K562 (cell line): ENCODE data around the gene RNF187. TPM values are rescaled to one million over a fixed set of nuclear protein-coding genes. Genes with fewer than 3 reads are reported as not detected.
A peak's percentile ranks its signal among the peaks of the same experiment; 100 is the strongest.

Source experiments
- ADNP ChIP-seq: fragments of 200-800 bp; sonication (Bioruptor generic); IDR thresholded peaks from 2 replicates; pipeline ENCODE4 v1.6.1; 2016; ENCODE audit warnings: missing genetic modification characterization, missing compliant biosample characterization
- ID3 ChIP-seq, 2 experiments: fragments of 250-450 bp in 1 of 2; fragments of 450-650 bp in 1 of 2; sonication (Bioruptor Pico) in 1 of 2; IDR thresholded peaks; 2 replicates each; pipeline versions ENCODE4 v1.6.1 to v1.8.0; 2016 to 2021; ENCODE audit warnings: mild to moderate bottlenecking in 2 of 2, moderate library complexity in 2 of 2, missing compliant biosample characterization in 1 of 2, missing genetic modification characterization in 1 of 2
- MLLT1 ChIP-seq, 2 experiments: fragments of 450-650 bp; IDR thresholded peaks; 2 replicates each; pipeline ENCODE4 v1.6.1; 2016
- NR0B1 ChIP-seq: fragments of 450-650 bp; IDR thresholded peaks from one replicate; pipeline ENCODE4 v1.6.1; 2018; ENCODE audit warnings: mild to moderate bottlenecking, moderate library complexity; ENCODE audit not compliant: partially characterized antibody
- NUFIP1 ChIP-seq: fragments of 450-650 bp; IDR thresholded peaks from 2 replicates; pipeline ENCODE4 v1.6.1; 2018; ENCODE audit not compliant: partially characterized antibody
- POLR2H ChIP-seq: IDR thresholded peaks from 2 replicates; pipeline ENCODE4 v1.6.1; 2016; ENCODE audit warnings: missing genetic modification characterization, low read depth, mild to moderate bottlenecking, control low read depth, missing compliant biosample characterization, moderate library complexity
- SIN3A ChIP-seq, 2 experiments: fragments of 150-350 bp in 1 of 2; IDR thresholded peaks; 2 replicates each; pipeline ENCODE4 v1.6.1; 2011 to 2016; ENCODE audit warnings: borderline replicate concordance in 2 of 2, low read depth in 2 of 2, low read length in 2 of 2, mild to moderate bottlenecking in 2 of 2, moderate library complexity in 2 of 2; ENCODE audit not compliant: control insufficient read depth in 1 of 2
- SMAD2 ChIP-seq: fragments of 150-350 bp; IDR thresholded peaks from 2 replicates; pipeline ENCODE4 v1.6.1; 2014; ENCODE audit warnings: low read depth, mild to moderate bottlenecking, low read length
- SMARCC2 ChIP-seq: fragments of 450-650 bp; IDR thresholded peaks from 2 replicates; pipeline ENCODE4 v1.6.1; 2017; ENCODE audit warnings: antibody characterized with exemption, moderate library complexity, mild to moderate bottlenecking, low read depth
- SP1 ChIP-seq: sonication (generic); formaldehyde crosslinking; IDR thresholded peaks from 2 replicates; pipeline ENCODE4 v1.8.1; 2022; ENCODE audit warnings: mild to moderate bottlenecking, missing genetic modification reagents
- TEAD4 ChIP-seq, 2 experiments: sonication (generic) in 1 of 2; formaldehyde crosslinking in 1 of 2; IDR thresholded peaks; 2 replicates each; pipeline versions ENCODE4 v1.6.1 to v1.8.0; 2012 to 2022; ENCODE audit warnings: borderline replicate concordance in 1 of 2, inconsistent platforms in 1 of 2, low read length in 1 of 2, mild to moderate bottlenecking in 1 of 2, missing genetic modification reagents in 1 of 2
- ZNF212 ChIP-seq: fragments of 450-650 bp; formaldehyde crosslinking; IDR thresholded peaks from 2 replicates; pipeline ENCODE4 v1.4.0; 2020; ENCODE audit warnings: mild to moderate bottlenecking
- ZNF217 ChIP-seq: sonication (generic); formaldehyde crosslinking; IDR thresholded peaks from 2 replicates; pipeline ENCODE4 v1.8.0; 2022; ENCODE audit warnings: mild to moderate bottlenecking, missing genetic modification reagents
- polyA plus RNA-seq, 8 experiments: library from polyadenylated mRNA; depleted of rRNA in 4 of 8; stranded (reverse) in 5 of 8; unstranded in 3 of 8; fragments of >200 nt; fragmentation: Nextera tagmentation in 2 of 8; fragmentation: Illumina TruSeq in 1 of 8; extraction: Ambion mirVana in 2 of 8; extraction: Trizol in 1 of 8; gene quantifications; 2 replicates each; pipeline versions ENCODE4 v1.2.1 to v1.2.3, GENCODE V29; 2011 to 2014; ENCODE audit warnings: inconsistent platforms in 1 of 8, missing spikeins in 1 of 8
- total RNA-seq, 7 experiments: library from RNA; depleted of rRNA in 6 of 7; stranded (reverse); fragments of >200 nt in 6 of 7; fragmentation: Illumina TruSeq in 2 of 7; extraction: Trizol in 2 of 7; gene quantifications; 2 replicates each; pipeline versions ENCODE4 v1.2.1 to v1.2.3, GENCODE V29; 2011 to 2021; ENCODE audit warnings: low replicate concordance in 1 of 7
- TF ChIP-seq, protein P1 (sequence below): fragments of 250-450 bp; sonication (Bioruptor Pico); IDR thresholded peaks from 2 replicates; pipeline ENCODE4 v1.4.0; 2020; ENCODE audit warnings: mild to moderate bottlenecking
- TF ChIP-seq, protein P2 (sequence below), 3 experiments: fragments of 200-800 bp in 1 of 3; sonication (Bioruptor generic) in 1 of 3; sonication (generic) in 1 of 3; formaldehyde crosslinking in 1 of 3; IDR thresholded peaks; 2 replicates each; pipeline versions ENCODE4 v1.6.1 to v1.8.0; 2016 to 2022; ENCODE audit warnings: mild to moderate bottlenecking in 2 of 3, missing compliant biosample characterization in 2 of 3, missing genetic modification characterization in 2 of 3, missing genetic modification reagents in 1 of 3
- TF ChIP-seq, protein P3 (sequence below): fragments of 450-650 bp; IDR thresholded peaks from 2 replicates; pipeline ENCODE4 v1.6.1; 2018; ENCODE audit warnings: mild to moderate bottlenecking, low read depth; ENCODE audit not compliant: partially characterized antibody

Gene RNF187
- total and polyA plus RNA-seq, 9 of the 15 experiments (the other 6 are each of a cell fraction or from before 2014, with no cell fraction given): 2.3 to 119 (median 41.9) TPM

DNA sequence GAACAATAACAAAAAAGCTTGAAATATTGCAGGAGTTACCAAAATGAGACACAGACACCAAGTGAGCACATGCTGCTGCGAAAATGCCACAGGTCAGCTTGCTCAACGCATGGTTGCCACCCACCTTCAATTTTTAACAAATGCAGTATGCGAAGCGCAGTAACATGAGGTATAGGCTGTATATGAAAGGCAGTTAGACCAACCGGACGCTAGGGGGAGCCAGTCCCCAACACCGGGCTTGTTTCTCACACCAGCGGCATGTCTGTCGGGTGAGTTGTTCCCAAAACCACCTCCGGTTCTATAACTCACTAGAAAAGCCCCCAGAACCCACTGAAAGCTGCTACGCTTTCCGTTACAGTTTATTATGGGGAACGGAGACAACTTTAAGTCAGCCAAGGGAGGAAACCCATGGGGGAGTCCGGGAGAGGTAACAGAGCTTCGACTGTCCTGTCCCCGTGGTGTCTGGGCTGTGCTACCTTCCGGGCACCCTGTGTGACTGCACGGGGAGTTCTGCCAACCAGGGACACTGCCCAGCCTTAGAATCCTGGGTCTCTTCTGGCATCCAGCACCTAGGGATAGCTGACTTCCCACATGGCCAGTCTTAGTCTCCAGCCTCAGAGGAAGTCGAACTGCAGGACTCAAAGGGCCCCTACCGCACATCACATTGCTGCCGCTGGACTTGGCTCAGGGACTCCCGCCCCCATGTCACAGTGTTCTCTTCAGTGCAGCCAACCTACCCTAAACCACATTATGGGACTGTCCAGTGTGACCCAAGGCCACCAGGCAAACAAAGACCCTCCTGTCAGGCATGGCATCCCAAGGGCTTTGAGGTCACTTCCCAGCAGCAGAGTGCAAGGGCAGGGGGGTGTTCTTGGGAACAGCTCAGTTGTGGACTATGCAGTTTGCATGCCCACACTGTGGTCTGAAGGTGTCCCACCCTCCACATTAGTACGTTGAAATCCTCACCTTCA, 14.0 kb downstream of the RNF187 start (continued):
- TF ChIP-seq TEAD4 (IDR thresholded peaks at IDR 0.05; ENCODE audit: low read length) (peak; percentile 22; the same call in 1 of the 2 replicates), TEAD4 (CRISPR knock-in tag; IDR thresholded peaks at IDR 0.05; ENCODE audit: borderline replicate concordance) (no peak), SIN3A (IDR thresholded peaks at IDR 0.05; ENCODE audit: borderline replicate concordance in 2 of 2, control insufficient read depth in 1 of 2, low read depth in 2 of 2, low read length in 2 of 2) (no peak), NUFIP1 (no peak), SMARCC2 (no peak), SP1 (peak; percentile 66), ZNF212 (CRISPR knock-in tag) (peak; percentile 81; the same call in 1 of the 2 replicates), ADNP (no peak), ID3 (CRISPR knock-in tag; IDR thresholded peaks at IDR 0.05) (no peak), ID3 (tag; IDR thresholded peaks at IDR 0.05) (no peak), MLLT1 (IDR thresholded peaks at IDR 0.05) (no peak), NR0B1 (no peak), ZNF217 (CRISPR knock-in tag) (no peak), POLR2H (tag) (no peak), SMAD2 (no peak)
- TF ChIP-seq, protein P1, sequence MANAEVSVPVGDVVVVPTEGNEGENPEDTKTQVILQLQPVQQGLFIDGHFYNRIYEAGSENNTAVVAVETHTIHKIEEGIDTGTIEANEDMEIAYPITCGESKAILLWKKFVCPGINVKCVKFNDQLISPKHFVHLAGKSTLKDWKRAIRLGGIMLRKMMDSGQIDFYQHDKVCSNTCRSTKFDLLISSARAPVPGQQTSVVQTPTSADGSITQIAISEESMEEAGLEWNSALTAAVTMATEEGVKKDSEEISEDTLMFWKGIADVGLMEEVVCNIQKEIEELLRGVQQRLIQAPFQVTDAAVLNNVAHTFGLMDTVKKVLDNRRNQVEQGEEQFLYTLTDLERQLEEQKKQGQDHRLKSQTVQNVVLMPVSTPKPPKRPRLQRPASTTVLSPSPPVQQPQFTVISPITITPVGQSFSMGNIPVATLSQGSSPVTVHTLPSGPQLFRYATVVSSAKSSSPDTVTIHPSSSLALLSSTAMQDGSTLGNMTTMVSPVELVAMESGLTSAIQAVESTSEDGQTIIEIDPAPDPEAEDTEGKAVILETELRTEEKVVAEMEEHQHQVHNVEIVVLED (CRISPR knock-in tag): no peak
- TF ChIP-seq, protein P2, sequence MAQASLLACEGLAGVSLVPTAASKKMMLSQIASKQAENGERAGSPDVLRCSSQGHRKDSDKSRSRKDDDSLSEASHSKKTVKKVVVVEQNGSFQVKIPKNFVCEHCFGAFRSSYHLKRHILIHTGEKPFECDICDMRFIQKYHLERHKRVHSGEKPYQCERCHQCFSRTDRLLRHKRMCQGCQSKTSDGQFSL (CRISPR knock-in tag; IDR thresholded peaks at IDR 0.05): no peak; the same call in 1 of the 2 replicates
- TF ChIP-seq, protein P2 (tag; IDR thresholded peaks at IDR 0.05): 0 out of 4 replicates have a peak, but pooled peaks of 1 of the 2 experiments have one; percentile 69
- TF ChIP-seq, protein P3, sequence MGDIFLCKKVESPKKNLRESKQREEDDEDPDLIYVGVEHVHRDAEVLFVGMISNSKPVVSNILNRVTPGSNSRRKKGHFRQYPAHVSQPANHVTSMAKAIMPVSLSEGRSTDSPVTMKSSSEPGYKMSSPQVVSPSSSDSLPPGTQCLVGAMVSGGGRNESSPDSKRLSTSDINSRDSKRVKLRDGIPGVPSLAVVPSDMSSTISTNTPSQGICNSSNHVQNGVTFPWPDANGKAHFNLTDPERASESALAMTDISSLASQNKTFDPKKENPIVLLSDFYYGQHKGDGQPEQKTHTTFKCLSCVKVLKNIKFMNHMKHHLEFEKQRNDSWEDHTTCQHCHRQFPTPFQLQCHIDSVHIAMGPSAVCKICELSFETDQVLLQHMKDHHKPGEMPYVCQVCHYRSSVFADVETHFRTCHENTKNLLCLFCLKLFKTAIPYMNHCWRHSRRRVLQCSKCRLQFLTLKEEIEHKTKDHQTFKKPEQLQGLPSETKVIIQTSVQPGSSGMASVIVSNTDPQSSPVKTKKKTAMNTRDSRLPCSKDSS: no peak
